Measurements from ENCODE around the gene PLA2G4D. TPM values are rescaled to one million over a fixed set of nuclear protein-coding genes. Genes with fewer than 3 reads are reported as not detected.

Gene PLA2G4D
- total and polyA plus RNA-seq, 10 of the 15 experiments (the other 5 are each of a cell fraction or from before 2014, with no cell fraction given): 0.03 TPM; not detected in 9

DNA sequence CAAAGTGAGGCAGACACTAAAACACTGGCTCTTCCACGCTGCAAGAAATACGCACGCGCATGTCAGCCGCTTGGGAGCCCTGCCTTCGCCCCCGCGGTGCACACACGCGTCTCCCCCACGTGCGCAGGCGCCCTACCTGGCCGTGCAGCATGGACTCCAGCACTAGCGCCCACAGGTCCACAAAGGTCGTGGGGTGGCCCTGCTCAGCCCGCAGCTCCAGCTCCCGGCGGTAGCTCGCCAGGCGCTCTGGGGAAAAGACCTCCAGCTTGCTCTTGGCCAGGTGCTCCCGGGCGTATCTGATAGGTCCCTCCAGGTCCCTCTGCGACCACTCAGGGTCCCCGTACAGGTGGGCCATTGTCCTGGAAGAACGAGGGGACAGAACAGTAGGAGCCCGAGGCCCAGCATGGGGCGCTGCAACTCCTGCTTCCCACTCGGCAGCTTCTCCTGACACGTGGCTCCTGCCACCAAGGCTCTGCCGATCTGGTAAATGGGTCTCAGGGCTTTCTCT, 14.9 kb downstream of the PLA2G4D start:
- WGBS (ENCODE audit: insufficient coverage, insufficient replicate concordance, low lambda C conversion rate, missing lambda C conversion rate): 62% methylated on average over 31 of the region's 31 CpGs
- TF ChIP-seq MEF2A (IDR thresholded peaks at IDR 0.05; ENCODE audit: insufficient read depth, low read depth, low read length) (no peak), NR2C2 (IDR thresholded peaks at IDR 0.05; ENCODE audit: borderline replicate concordance, control insufficient read depth, insufficient read length, low read depth) (no peak), EP300 (IDR thresholded peaks at IDR 0.05; ENCODE audit: borderline replicate concordance in 1 of 2, control insufficient read depth in 1 of 2, low read depth in 2 of 2, low read length in 2 of 2) (no peak), HCFC1 (IDR thresholded peaks at IDR 0.05; ENCODE audit: low read length) (no peak), STAT3 (IDR thresholded peaks at IDR 0.05; ENCODE audit: low read depth, low read length) (no peak), FOXM1 (IDR thresholded peaks at IDR 0.05; ENCODE audit: low read depth, low read length) (no peak), ASH2L (IDR thresholded peaks at IDR 0.05; ENCODE audit: borderline replicate concordance, low read depth) (no peak), SREBF2 (IDR thresholded peaks at IDR 0.05; ENCODE audit: low read length) (no peak), FOS (IDR thresholded peaks at IDR 0.05; ENCODE audit: borderline replicate concordance, extremely low read depth, insufficient read length) (no peak), JUNB (IDR thresholded peaks at IDR 0.05) (no peak)
- TF ChIP-seq, protein P1, sequence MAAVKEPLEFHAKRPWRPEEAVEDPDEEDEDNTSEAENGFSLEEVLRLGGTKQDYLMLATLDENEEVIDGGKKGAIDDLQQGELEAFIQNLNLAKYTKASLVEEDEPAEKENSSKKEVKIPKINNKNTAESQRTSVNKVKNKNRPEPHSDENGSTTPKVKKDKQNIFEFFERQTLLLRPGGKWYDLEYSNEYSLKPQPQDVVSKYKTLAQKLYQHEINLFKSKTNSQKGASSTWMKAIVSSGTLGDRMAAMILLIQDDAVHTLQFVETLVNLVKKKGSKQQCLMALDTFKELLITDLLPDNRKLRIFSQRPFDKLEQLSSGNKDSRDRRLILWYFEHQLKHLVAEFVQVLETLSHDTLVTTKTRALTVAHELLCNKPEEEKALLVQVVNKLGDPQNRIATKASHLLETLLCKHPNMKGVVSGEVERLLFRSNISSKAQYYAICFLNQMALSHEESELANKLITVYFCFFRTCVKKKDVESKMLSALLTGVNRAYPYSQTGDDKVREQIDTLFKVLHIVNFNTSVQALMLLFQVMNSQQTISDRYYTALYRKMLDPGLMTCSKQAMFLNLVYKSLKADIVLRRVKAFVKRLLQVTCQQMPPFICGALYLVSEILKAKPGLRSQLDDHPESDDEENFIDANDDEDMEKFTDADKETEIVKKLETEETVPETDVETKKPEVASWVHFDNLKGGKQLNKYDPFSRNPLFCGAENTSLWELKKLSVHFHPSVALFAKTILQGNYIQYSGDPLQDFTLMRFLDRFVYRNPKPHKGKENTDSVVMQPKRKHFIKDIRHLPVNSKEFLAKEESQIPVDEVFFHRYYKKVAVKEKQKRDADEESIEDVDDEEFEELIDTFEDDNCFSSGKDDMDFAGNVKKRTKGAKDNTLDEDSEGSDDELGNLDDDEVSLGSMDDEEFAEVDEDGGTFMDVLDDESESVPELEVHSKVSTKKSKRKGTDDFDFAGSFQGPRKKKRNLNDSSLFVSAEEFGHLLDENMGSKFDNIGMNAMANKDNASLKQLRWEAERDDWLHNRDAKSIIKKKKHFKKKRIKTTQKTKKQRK (IDR thresholded peaks at IDR 0.05; ENCODE audit: low read depth, low read length): no peak
- TF ChIP-seq, protein P2, sequence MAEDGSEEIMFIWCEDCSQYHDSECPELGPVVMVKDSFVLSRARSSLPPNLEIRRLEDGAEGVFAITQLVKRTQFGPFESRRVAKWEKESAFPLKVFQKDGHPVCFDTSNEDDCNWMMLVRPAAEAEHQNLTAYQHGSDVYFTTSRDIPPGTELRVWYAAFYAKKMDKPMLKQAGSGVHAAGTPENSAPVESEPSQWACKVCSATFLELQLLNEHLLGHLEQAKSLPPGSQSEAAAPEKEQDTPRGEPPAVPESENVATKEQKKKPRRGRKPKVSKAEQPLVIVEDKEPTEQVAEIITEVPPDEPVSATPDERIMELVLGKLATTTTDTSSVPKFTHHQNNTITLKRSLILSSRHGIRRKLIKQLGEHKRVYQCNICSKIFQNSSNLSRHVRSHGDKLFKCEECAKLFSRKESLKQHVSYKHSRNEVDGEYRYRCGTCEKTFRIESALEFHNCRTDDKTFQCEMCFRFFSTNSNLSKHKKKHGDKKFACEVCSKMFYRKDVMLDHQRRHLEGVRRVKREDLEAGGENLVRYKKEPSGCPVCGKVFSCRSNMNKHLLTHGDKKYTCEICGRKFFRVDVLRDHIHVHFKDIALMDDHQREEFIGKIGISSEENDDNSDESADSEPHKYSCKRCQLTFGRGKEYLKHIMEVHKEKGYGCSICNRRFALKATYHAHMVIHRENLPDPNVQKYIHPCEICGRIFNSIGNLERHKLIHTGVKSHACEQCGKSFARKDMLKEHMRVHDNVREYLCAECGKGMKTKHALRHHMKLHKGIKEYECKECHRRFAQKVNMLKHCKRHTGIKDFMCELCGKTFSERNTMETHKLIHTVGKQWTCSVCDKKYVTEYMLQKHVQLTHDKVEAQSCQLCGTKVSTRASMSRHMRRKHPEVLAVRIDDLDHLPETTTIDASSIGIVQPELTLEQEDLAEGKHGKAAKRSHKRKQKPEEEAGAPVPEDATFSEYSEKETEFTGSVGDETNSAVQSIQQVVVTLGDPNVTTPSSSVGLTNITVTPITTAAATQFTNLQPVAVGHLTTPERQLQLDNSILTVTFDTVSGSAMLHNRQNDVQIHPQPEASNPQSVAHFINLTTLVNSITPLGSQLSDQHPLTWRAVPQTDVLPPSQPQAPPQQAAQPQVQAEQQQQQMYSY (CRISPR knock-in tag; IDR thresholded peaks at IDR 0.05): no peak
- TF ChIP-seq, protein P3, sequence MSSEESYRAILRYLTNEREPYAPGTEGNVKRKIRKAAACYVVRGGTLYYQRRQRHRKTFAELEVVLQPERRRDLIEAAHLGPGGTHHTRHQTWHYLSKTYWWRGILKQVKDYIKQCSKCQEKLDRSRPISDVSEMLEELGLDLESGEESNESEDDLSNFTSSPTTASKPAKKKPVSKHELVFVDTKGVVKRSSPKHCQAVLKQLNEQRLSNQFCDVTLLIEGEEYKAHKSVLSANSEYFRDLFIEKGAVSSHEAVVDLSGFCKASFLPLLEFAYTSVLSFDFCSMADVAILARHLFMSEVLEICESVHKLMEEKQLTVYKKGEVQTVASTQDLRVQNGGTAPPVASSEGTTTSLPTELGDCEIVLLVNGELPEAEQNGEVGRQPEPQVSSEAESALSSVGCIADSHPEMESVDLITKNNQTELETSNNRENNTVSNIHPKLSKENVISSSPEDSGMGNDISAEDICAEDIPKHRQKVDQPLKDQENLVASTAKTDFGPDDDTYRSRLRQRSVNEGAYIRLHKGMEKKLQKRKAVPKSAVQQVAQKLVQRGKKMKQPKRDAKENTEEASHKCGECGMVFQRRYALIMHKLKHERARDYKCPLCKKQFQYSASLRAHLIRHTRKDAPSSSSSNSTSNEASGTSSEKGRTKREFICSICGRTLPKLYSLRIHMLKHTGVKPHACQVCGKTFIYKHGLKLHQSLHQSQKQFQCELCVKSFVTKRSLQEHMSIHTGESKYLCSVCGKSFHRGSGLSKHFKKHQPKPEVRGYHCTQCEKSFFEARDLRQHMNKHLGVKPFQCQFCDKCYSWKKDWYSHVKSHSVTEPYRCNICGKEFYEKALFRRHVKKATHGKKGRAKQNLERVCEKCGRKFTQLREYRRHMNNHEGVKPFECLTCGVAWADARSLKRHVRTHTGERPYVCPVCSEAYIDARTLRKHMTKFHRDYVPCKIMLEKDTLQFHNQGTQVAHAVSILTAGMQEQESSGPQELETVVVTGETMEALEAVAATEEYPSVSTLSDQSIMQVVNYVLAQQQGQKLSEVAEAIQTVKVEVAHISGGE (CRISPR knock-in tag; IDR thresholded peaks at IDR 0.05): no peak
- Histone ChIP-seq H3K27ac (ENCODE audit: control insufficient read depth, insufficient read depth) (no peak overlapping the region), H3K9ac (ENCODE audit: control insufficient read depth, insufficient read depth, low read length) (no peak overlapping the region), H3K4me1 (ENCODE audit: control insufficient read depth, insufficient read depth, low read length) (no peaks in the 10 kb centered on the region), H3K36me3 (ENCODE audit: control insufficient read depth in 2 of 2, insufficient read depth in 2 of 2, low read length in 1 of 2) (no peaks in the 10 kb centered on the region), H2AFZ (ENCODE audit: control insufficient read depth, low read depth, low read length) (no peak overlapping the region), H3K4me2 (ENCODE audit: control insufficient read depth, insufficient read depth) (no peak overlapping the region), H3K79me2 (ENCODE audit: control insufficient read depth, insufficient read depth, low read length) (no peaks in the 10 kb centered on the region), H3K9me3 (replicated peaks; ENCODE audit: control insufficient read depth, insufficient read depth, low read length) (no peaks in the 10 kb centered on the region), H4K20me1 (ENCODE audit: control insufficient read depth, insufficient read depth) (no peaks in the 10 kb centered on the region), H3K4me3 (no peak overlapping the region), H3K27me3 (replicated peaks in 1 of 2; ENCODE audit: control insufficient read depth in 2 of 2, insufficient read depth in 2 of 2, low read length in 1 of 2) (no peaks in the 10 kb centered on the region; a peak in 1 of 4 replicates)
- intact Hi-C loops (cut with micrococcal nuclease; ENCODE audit: unreplicated experiment): no loop called here
- ATAC-seq (no peak), FAIRE-seq (no peak), DNase-seq (ENCODE audit: low read depth, low spot score) (no peak)
- CTCF ChIA-PET: interaction anchor here (0.7 to 4.8 kb wide), 6 partner anchors 11 to 90 kb away, joined by 3 to 21 read pairs (median 5); no protein-coding TSS in a partner anchor
- POLR2A ChIA-PET: no interaction called here
- no TSS peak for BruUV-seq (replicated peaks)
- SMC1A ChIA-PET (ENCODE audit: uncharacterized antibody, unreplicated experiment): interaction anchor here (1.1 kb wide), 1 partner anchor 64 kb away, joined by 3 read pairs; no protein-coding TSS in a partner anchor
- RAD21 ChIA-PET (ENCODE audit: unreplicated experiment): interaction anchor here (1.0 to 1.5 kb wide), 2 partner anchors 55 to 91 kb away, joined by 3 to 4 read pairs; no protein-coding TSS in a partner anchor
- in situ Hi-C loops (cut with MboI): no loop called here

All from GM12878 (cell line).